Measurements from ENCODE around the gene TBC1D1.

GRCh38 chr4:38178392-38178995, 287.6 kb downstream of the TBC1D1 start:
- TF ChIP-seq CTCF (IDR thresholded peaks at IDR 0.05; ENCODE audit: low read depth, low read length, poor library complexity, severe bottlenecking) (no peak), EZH2phosphoT487 (IDR thresholded peaks at IDR 0.05; ENCODE audit: borderline replicate concordance, low read length) (no peak)

Data from DOHH2 (cell line).